ENCODE data around the gene ADPRH.
"Not testable (repeated sequence)": the region's sequence is repeated elsewhere in the genome, so short reads cannot be mapped to it uniquely, and the experiment has no call there.

Gene ADPRH

GRCh38 chr3:119560160-119560559 lies 19.1 kb upstream of the ADPRH start:
- no peak for DNase-seq (ENCODE audit: low spot score)

- no peak for DNase-seq (ENCODE audit: low spot score)
These were observed 16.9 kb upstream of the ADPRH start for GRCh38 chr3:119562307-119562961.

- not testable (repeated sequence) for DNase-seq (ENCODE audit: low spot score)
These were observed 16.0 kb upstream of the ADPRH start for GRCh38 chr3:119563334-119563733.

- DNase-seq (ENCODE audit: low spot score): no peak
These were observed 10.1 kb upstream of the ADPRH start for GRCh38 chr3:119569156-119569555.

GRCh38 chr3:119570229-119570628 lies 9.1 kb upstream of the ADPRH start:
- no peak for DNase-seq (ENCODE audit: low spot score)

- DNase-seq (ENCODE audit: low spot score): no peak
These were observed 8.1 kb upstream of the ADPRH start for GRCh38 chr3:119571230-119571629.

GRCh38 chr3:119571688-119572087 lies 7.6 kb upstream of the ADPRH start:
- no peak for DNase-seq (ENCODE audit: low spot score)

GRCh38 chr3:119575507-119575906 lies 3.8 kb upstream of the ADPRH start:
- DNase-seq (ENCODE audit: low spot score): no peak

- DNase-seq (ENCODE audit: low spot score): peak; percentile 20
These were observed 922 bp downstream of the ADPRH start for GRCh38 chr3:119580067-119580760.

- no peak for DNase-seq (ENCODE audit: low spot score)
These were observed 2.9 kb downstream of the ADPRH start for GRCh38 chr3:119582178-119582577.

- no peak for DNase-seq (ENCODE audit: low spot score)
These were observed 5.9 kb downstream of the ADPRH start for GRCh38 chr3:119585208-119585607.

GRCh38 chr3:119585856-119586570 lies 6.7 kb downstream of the ADPRH start:
- peak; percentile 22 for DNase-seq (ENCODE audit: low spot score)

- no peak for DNase-seq (ENCODE audit: low spot score)
These were observed 7.5 kb downstream of the ADPRH start for GRCh38 chr3:119586733-119587172.

- DNase-seq (ENCODE audit: low spot score): no peak
These were observed 8.8 kb downstream of the ADPRH start for GRCh38 chr3:119588112-119588511.

GRCh38 chr3:119589102-119589773 lies 9.9 kb downstream of the ADPRH start:
- no peak for DNase-seq (ENCODE audit: low spot score)

GRCh38 chr3:119590706-119591105 lies 11.4 kb downstream of the ADPRH start:
- DNase-seq (ENCODE audit: low spot score): no peak

- no peak for DNase-seq (ENCODE audit: low spot score)
These were observed 13.6 kb downstream of the ADPRH start for GRCh38 chr3:119592861-119593260.

- no peak for DNase-seq (ENCODE audit: low spot score)
These were observed 14.8 kb downstream of the ADPRH start for GRCh38 chr3:119594066-119594465.

GRCh38 chr3:119594929-119595328 lies 15.6 kb downstream of the ADPRH start:
- DNase-seq (ENCODE audit: low spot score): not testable (repeated sequence)

- no peak for DNase-seq (ENCODE audit: low spot score)
These were observed 16.5 kb downstream of the ADPRH start for GRCh38 chr3:119595639-119596334.

- no peak for DNase-seq (ENCODE audit: low spot score)
These were observed 17.1 kb downstream of the ADPRH start for GRCh38 chr3:119596398-119596797.

All from hepatic stellate cell (primary cell).